HepG2 (cell line): Measurements from ENCODE around the gene ABT1. TPM values are rescaled to one million over a fixed set of nuclear protein-coding genes. Genes with fewer than 3 reads are reported as not detected.

ENCODE experiments used
- ARNT ChIP-seq: fragments of 450-650 bp; IDR thresholded peaks from 2 replicates; pipeline ENCODE4 v1.6.1; 2017
- FOSL1 ChIP-seq: sonication (generic); formaldehyde crosslinking; IDR thresholded peaks from 2 replicates; pipeline ENCODE4 v1.9.0; 2021; ENCODE audit warnings: missing genetic modification reagents, borderline replicate concordance
- FOXA3 ChIP-seq: IDR thresholded peaks from 2 replicates; pipeline ENCODE4 v1.6.1; 2016; ENCODE audit warnings: missing genetic modification reagents, missing compliant biosample characterization
- FOXK2 ChIP-seq: fragments of 450-650 bp; IDR thresholded peaks from 2 replicates; pipeline ENCODE4 v1.6.1; 2016
- IKZF4 ChIP-seq: sonication (generic); formaldehyde crosslinking; IDR thresholded peaks from 2 replicates; pipeline ENCODE4 v1.5.1; 2020; ENCODE audit warnings: borderline replicate concordance, mild to moderate bottlenecking, low read depth, missing genetic modification reagents; ENCODE audit errors: not compliant biosample characterization
- KDM6A ChIP-seq: IDR thresholded peaks from 2 replicates; pipeline ENCODE4 v1.6.1; 2016; ENCODE audit warnings: low read depth
- MTA1 ChIP-seq: sonication (generic); formaldehyde crosslinking; IDR thresholded peaks from 2 replicates; pipeline ENCODE4 v1.4.0; 2020; ENCODE audit warnings: missing genetic modification reagents, mild to moderate bottlenecking, borderline replicate concordance
- NR2F2 ChIP-seq: IDR thresholded peaks from 2 replicates; pipeline ENCODE4 v1.6.1; 2012; ENCODE audit warnings: low read depth, inconsistent platforms, borderline replicate concordance
- PAWR ChIP-seq: sonication (generic); formaldehyde crosslinking; IDR thresholded peaks from 2 replicates; pipeline ENCODE4 v1.4.0; 2020; ENCODE audit warnings: missing genetic modification reagents, mild to moderate bottlenecking, borderline replicate concordance
- TAF15 ChIP-seq: fragments of 200-400 bp; formaldehyde crosslinking; IDR thresholded peaks from one replicate; pipeline ENCODE4 v1.6.1; 2018; ENCODE audit warnings: mild to moderate bottlenecking, low read depth, low read length; ENCODE audit not compliant: poor library complexity, severe bottlenecking
- ZNF441 ChIP-seq: sonication (generic); formaldehyde crosslinking; IDR thresholded peaks from 2 replicates; pipeline ENCODE4 v1.7.0; 2021; ENCODE audit warnings: missing genetic modification reagents, borderline replicate concordance
- ZNF510 ChIP-seq: sonication (generic); formaldehyde crosslinking; IDR thresholded peaks from 2 replicates; pipeline ENCODE4 v1.4.0; 2020; ENCODE audit warnings: low read depth, mild to moderate bottlenecking, missing genetic modification reagents
- ZNF713 ChIP-seq: sonication (generic); formaldehyde crosslinking; IDR thresholded peaks from 2 replicates; pipeline ENCODE4 v1.4.0; 2020; ENCODE audit warnings: mild to moderate bottlenecking, missing genetic modification reagents
- ZNF75D ChIP-seq: sonication (generic); formaldehyde crosslinking; IDR thresholded peaks from 2 replicates; pipeline ENCODE4 v1.8.1; 2023; ENCODE audit warnings: missing genetic modification reagents, mild to moderate bottlenecking, borderline replicate concordance
- ZNF781 ChIP-seq: sonication (generic); formaldehyde crosslinking; IDR thresholded peaks from 2 replicates; pipeline ENCODE4 v1.5.1; 2020; ENCODE audit warnings: borderline replicate concordance, mild to moderate bottlenecking, missing genetic modification reagents; ENCODE audit errors: not compliant biosample characterization
- ZSCAN20 ChIP-seq: sonication (generic); formaldehyde crosslinking; IDR thresholded peaks from 2 replicates; pipeline ENCODE4 v1.4.0; 2020; ENCODE audit warnings: missing genetic modification reagents, mild to moderate bottlenecking, borderline replicate concordance
- polyA plus RNA-seq, 8 experiments: library from polyadenylated mRNA; depleted of rRNA in 3 of 8; stranded (reverse) in 7 of 8; unstranded in 1 of 8; fragments of >200 nt; fragmentation: Illumina TruSeq in 4 of 8; extraction: Trizol in 4 of 8; gene quantifications; 2 replicates each; pipeline versions ENCODE4 v1.2.1 to v1.2.3, GENCODE V29; 2011 to 2016; ENCODE audit warnings: low read depth in 4 of 8, missing spikeins in 1 of 8, mixed read lengths in 1 of 8; ENCODE audit not compliant: insufficient read depth in 1 of 8
- total RNA-seq, 5 experiments: library from RNA; depleted of rRNA; stranded (reverse); fragments of >200 nt; fragmentation: Illumina TruSeq; extraction: Trizol; gene quantifications; 2 replicates each; pipeline ENCODE4 v1.2.3, GENCODE V29; 2016; ENCODE audit warnings: low read depth in 1 of 5
- TF ChIP-seq, protein P1 (sequence below): IDR thresholded peaks from 2 replicates; pipeline ENCODE4 v1.6.1; 2012; ENCODE audit warnings: inconsistent platforms
- TF ChIP-seq, protein P2 (sequence below): sonication (generic); formaldehyde crosslinking; IDR thresholded peaks from 2 replicates; pipeline ENCODE4 v1.4.0; 2020; ENCODE audit warnings: missing genetic modification reagents, borderline replicate concordance
- TF ChIP-seq, protein P3 (sequence below): sonication (generic); formaldehyde crosslinking; IDR thresholded peaks from 2 replicates; pipeline ENCODE4 v1.4.0; 2020; ENCODE audit warnings: missing genetic modification reagents, borderline replicate concordance
- TF ChIP-seq, protein P4 (sequence below): IDR thresholded peaks from 2 replicates; pipeline ENCODE4 v1.6.1; 2016; ENCODE audit warnings: missing genetic modification reagents, missing compliant biosample characterization
- TF ChIP-seq, protein P5 (sequence below): sonication (generic); formaldehyde crosslinking; conservative IDR thresholded peaks from 2 replicates; pipeline ENCODE4 v1.5.0; 2020; ENCODE audit warnings: missing genetic modification reagents

Gene ABT1
- total and polyA plus RNA-seq, 2 of the 13 experiments (the other 11 are each of a cell fraction or from before 2014, with no cell fraction given): 38.4 TPM

DNA sequence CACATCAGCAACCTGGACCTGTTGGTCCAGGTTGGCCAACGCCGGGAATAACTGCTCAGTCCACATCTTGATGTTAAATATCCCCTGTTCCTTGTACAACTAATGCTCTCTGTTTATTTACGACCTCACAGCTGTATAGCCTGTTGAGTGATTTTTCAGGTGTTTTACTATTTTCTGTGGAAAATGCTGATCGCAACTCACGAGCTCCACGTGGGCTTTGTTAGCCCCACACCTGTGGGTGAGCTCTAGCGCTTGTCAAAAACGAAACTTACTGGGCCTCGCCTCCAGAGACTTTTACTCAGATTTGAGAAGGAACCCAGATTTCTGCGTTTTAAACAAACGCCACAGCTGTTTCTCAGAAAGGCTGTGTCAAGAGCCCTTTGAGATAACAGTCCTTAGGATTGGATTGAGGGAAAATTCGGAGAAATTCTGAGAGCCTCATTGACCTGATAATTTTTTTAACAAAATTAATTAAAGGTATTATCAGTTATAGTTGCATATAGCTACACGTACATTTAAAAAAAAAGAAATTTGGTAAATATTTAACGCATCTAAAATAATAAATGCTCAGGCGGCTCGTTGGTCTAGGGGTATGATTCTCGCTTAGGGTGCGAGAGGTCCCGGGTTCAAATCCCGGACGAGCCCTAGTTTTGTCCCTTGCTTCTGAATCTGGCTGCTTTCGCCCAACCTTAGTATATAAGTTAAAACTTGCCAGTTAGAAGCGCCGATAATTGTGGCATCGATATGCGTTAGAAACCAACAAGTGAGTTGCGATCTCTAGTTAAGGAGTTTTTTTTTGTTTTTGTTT lies 41.9 kb upstream of the ABT1 start (continued):
- TF ChIP-seq ZNF441 (CRISPR knock-in tag): 0 out of 2 replicates have a peak, but pooled peaks have one; percentile 10
- no peak for TF ChIP-seq FOSL1 (CRISPR knock-in tag)
- no peak; the same call in 1 of the 2 replicates for TF ChIP-seq MTA1 (CRISPR knock-in tag)
- TF ChIP-seq, protein P1, sequence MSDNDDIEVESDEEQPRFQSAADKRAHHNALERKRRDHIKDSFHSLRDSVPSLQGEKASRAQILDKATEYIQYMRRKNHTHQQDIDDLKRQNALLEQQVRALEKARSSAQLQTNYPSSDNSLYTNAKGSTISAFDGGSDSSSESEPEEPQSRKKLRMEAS: peak; percentile 64
- TF ChIP-seq, protein P2, sequence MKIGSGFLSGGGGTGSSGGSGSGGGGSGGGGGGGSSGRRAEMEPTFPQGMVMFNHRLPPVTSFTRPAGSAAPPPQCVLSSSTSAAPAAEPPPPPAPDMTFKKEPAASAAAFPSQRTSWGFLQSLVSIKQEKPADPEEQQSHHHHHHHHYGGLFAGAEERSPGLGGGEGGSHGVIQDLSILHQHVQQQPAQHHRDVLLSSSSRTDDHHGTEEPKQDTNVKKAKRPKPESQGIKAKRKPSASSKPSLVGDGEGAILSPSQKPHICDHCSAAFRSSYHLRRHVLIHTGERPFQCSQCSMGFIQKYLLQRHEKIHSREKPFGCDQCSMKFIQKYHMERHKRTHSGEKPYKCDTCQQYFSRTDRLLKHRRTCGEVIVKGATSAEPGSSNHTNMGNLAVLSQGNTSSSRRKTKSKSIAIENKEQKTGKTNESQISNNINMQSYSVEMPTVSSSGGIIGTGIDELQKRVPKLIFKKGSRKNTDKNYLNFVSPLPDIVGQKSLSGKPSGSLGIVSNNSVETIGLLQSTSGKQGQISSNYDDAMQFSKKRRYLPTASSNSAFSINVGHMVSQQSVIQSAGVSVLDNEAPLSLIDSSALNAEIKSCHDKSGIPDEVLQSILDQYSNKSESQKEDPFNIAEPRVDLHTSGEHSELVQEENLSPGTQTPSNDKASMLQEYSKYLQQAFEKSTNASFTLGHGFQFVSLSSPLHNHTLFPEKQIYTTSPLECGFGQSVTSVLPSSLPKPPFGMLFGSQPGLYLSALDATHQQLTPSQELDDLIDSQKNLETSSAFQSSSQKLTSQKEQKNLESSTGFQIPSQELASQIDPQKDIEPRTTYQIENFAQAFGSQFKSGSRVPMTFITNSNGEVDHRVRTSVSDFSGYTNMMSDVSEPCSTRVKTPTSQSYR (CRISPR knock-in tag): no peak
- no peak for TF ChIP-seq ZSCAN20 (CRISPR knock-in tag)
- TF ChIP-seq FOXA3 (CRISPR knock-in tag): peak; percentile 10; the same call in 1 of the 2 replicates
- TF ChIP-seq, protein P3, sequence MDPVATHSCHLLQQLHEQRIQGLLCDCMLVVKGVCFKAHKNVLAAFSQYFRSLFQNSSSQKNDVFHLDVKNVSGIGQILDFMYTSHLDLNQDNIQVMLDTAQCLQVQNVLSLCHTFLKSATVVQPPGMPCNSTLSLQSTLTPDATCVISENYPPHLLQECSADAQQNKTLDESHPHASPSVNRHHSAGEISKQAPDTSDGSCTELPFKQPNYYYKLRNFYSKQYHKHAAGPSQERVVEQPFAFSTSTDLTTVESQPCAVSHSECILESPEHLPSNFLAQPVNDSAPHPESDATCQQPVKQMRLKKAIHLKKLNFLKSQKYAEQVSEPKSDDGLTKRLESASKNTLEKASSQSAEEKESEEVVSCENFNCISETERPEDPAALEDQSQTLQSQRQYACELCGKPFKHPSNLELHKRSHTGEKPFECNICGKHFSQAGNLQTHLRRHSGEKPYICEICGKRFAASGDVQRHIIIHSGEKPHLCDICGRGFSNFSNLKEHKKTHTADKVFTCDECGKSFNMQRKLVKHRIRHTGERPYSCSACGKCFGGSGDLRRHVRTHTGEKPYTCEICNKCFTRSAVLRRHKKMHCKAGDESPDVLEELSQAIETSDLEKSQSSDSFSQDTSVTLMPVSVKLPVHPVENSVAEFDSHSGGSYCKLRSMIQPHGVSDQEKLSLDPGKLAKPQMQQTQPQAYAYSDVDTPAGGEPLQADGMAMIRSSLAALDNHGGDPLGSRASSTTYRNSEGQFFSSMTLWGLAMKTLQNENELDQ: no peak
- no peak for TF ChIP-seq ZNF713 (CRISPR knock-in tag)
- peak; percentile 22; the same call in 1 of the 2 replicates for TF ChIP-seq NR2F2
- TF ChIP-seq TAF15: no peak
- TF ChIP-seq IKZF4 (CRISPR knock-in tag): no peak
- TF ChIP-seq PAWR (CRISPR knock-in tag): peak; percentile 9; the same call in 1 of the 2 replicates
- TF ChIP-seq ZNF781 (CRISPR knock-in tag): peak; percentile 38
- TF ChIP-seq, protein P4, sequence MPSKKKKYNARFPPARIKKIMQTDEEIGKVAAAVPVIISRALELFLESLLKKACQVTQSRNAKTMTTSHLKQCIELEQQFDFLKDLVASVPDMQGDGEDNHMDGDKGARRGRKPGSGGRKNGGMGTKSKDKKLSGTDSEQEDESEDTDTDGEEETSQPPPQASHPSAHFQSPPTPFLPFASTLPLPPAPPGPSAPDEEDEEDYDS (CRISPR knock-in tag): no peak
- no peak for TF ChIP-seq FOXK2
- no peak for TF ChIP-seq KDM6A
- no peak for TF ChIP-seq ZNF75D
- TF ChIP-seq, protein P5, sequence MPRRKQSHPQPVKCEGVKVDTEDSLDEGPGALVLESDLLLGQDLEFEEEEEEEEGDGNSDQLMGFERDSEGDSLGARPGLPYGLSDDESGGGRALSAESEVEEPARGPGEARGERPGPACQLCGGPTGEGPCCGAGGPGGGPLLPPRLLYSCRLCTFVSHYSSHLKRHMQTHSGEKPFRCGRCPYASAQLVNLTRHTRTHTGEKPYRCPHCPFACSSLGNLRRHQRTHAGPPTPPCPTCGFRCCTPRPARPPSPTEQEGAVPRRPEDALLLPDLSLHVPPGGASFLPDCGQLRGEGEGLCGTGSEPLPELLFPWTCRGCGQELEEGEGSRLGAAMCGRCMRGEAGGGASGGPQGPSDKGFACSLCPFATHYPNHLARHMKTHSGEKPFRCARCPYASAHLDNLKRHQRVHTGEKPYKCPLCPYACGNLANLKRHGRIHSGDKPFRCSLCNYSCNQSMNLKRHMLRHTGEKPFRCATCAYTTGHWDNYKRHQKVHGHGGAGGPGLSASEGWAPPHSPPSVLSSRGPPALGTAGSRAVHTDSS (CRISPR knock-in tag): no peak
- no peak for TF ChIP-seq ARNT
- TF ChIP-seq ZNF510: no peak
